Pancreas (tissue), 10 donors: ENCODE results near the gene APPL2. TPM values are rescaled to one million over a fixed set of nuclear protein-coding genes. Genes with fewer than 3 reads are reported as not detected.

ENCODE experiments used
- ATAC-seq, 4 donors: fragments of 200-7000 bp; cut with Tn5 transposase; one replicate each; pipeline versions ENCODE4 v1.8.0 to v1.9.1; 2020; ENCODE audit warnings: mild to moderate bottlenecking in 4 of 4, moderate library complexity in 4 of 4
- DNase-seq, 6 donors: peaks; one replicate each; pipeline ENCODE4 v3.0.0-alpha.2; 2020
- FAIRE-seq: peaks from 2 replicates; lab custom pipeline; 2012; peaks lifted over from hg19 to GRCh38; lab: Jason Lieb, UNC
- H3K27ac ChIP-seq, 4 donors: fragments of 200-600 bp; sonication (generic); 1 replicate in 3 of 4; 2 replicates in 1 of 4; pipeline versions ENCODE4 v1.5.0 to v1.8.0; 2020
- H3K27me3 ChIP-seq, 4 donors: fragments of 200-600 bp; one replicate each; pipeline ENCODE4 v1.8.0; 2021
- H3K36me3 ChIP-seq, 3 donors: fragments of 200-600 bp; sonication (generic) in 1 of 3; one replicate each; pipeline versions ENCODE4 v1.5.0 to v1.8.0; 2020 to 2021
- H3K4me1 ChIP-seq, 3 donors: fragments of 200-600 bp; one replicate each; pipeline ENCODE4 v1.8.0; 2021
- H3K4me3 ChIP-seq, 4 donors: fragments of 200-600 bp; sonication (generic) in 2 of 4; one replicate each; pipeline versions ENCODE4 v1.5.0 to v1.8.0; 2020 to 2021
- H3K9me3 ChIP-seq, 4 donors: fragments of 200-600 bp; one replicate each; pipeline ENCODE4 v1.8.0; 2021
- CTCF ChIP-seq, 4 donors: fragments of 200-600 bp; sonication (generic) in 3 of 4; IDR thresholded peaks; one replicate each; pipeline versions ENCODE4 v1.5.0 to v1.8.0; 2021; ENCODE audit warnings: antibody characterized with exemption in 4 of 4
- WGBS, 2 donors: extraction: QIAGEN DNeasy Blood & Tissue Kit; methylation state at CpG; one replicate each; pipeline ENCODE4 v1.1.7; 2013; 5-methylcytosine and 5-hydroxymethylcytosine counted together
- intact Hi-C, 3 donors: fragments of 100-400 bp; cut with DNase I; formaldehyde crosslinking; loops; one replicate each; pipeline versions ENCODE4 v1.11.1 to v1.14.2; 2022
- polyA plus RNA-seq, 2 donors: library from polyadenylated mRNA; stranded (reverse); fragments of 200-250 nt; gene quantifications; one replicate each; pipeline ENCODE4 v1.2.3, GENCODE V29; 2013
- total RNA-seq, 6 donors: library from RNA; stranded (reverse); fragmentation: NEBNext Ultra II Directional in 4 of 6; extraction: Animal tissue kit (Norgen Biotek cat#: 25700) in 4 of 6; gene quantifications; one replicate each; pipeline versions ENCODE4 v1.2.1 to v1.2.4, GENCODE V29; 2021 to 2023
- donor health status: healthy with polysubstance abuse.
- donor health status: DM: no; HTN: no; CAD: no; lungs with moderate emphysema.
- donor health status: DM: no; HTN: no; CAD: no.
- donor health status: control.
- donor health status: control.
- donor health status: Bipolar disorder and iron deficiency.
- donor health status: DM: yes; HTN: yes; CAD: no.
- donor health status: DM: no; HTN: no; CAD: no.
- donor health status: DM: no; HTN: no; CAD: no.
- donor health status: DM: yes; HTN: yes; CAD: no.

APPL2 gene
- total and polyA plus RNA-seq, 8 donors: 9.7 to 33.4 (median 19.0) TPM

- FAIRE-seq (no peak), ATAC-seq (no peak), DNase-seq (no peak)
- H3K27me3 ChIP-seq: no peaks in the 10 kb centered on the region
- 69 to 72% methylated on average over 6 of the region's 6 CpGs for WGBS, 2 donors
- H3K27ac ChIP-seq: no peak overlapping the region
- intact Hi-C loops: no loop called here
- no peak for TF ChIP-seq CTCF (IDR thresholded peaks at IDR 0.05)
- H3K36me3 ChIP-seq: peaks cover 0 to 27% (median 6%) of the 10 kb centered on the region in 3 donors
- no peaks in the 10 kb centered on the region for H3K9me3 ChIP-seq
- no peak overlapping the region for H3K4me3 ChIP-seq
- peaks cover 0 to 11% (median 0%) of the 10 kb centered on the region in 3 donors for H3K4me1 ChIP-seq
Observed at GRCh38 chr12:105171691-105172436, 64.1 kb downstream of the APPL2 start.

- no peak for TF ChIP-seq CTCF (IDR thresholded peaks at IDR 0.05)
- WGBS, 2 donors: 90 to 93% methylated on average over 3 of the region's 3 CpGs
- ATAC-seq: no peak
Observed at GRCh38 chr12:105170139-105170538, 65.8 kb downstream of the APPL2 start.

GRCh38 chr12:105168006-105168405 lies 68.0 kb downstream of the APPL2 start:
- no peak for ATAC-seq
- no peak for FAIRE-seq
- H3K36me3 ChIP-seq: peaks cover 0 to 38% (median 10%) of the 10 kb centered on the region in 3 donors
- no peak for DNase-seq
- intact Hi-C loops: no loop called here
- H3K27me3 ChIP-seq: no peaks in the 10 kb centered on the region
- TF ChIP-seq CTCF (IDR thresholded peaks at IDR 0.05): no peak
- peaks cover 0 to 11% (median 0%) of the 10 kb centered on the region in 3 donors for H3K4me1 ChIP-seq
- H3K27ac ChIP-seq: no peak overlapping the region
- H3K9me3 ChIP-seq: no peaks in the 10 kb centered on the region
- no peak overlapping the region for H3K4me3 ChIP-seq

More at GRCh38 chr12:105170139-105170538, 65.8 kb downstream of the APPL2 start:
- Histone ChIP-seq H3K4me1 (peaks cover 0 to 11% (median 0%) of the 10 kb centered on the region in 3 donors), H3K4me3 (no peak overlapping the region), H3K27ac (no peak overlapping the region), H3K9me3 (no peaks in the 10 kb centered on the region), H3K27me3 (no peaks in the 10 kb centered on the region), H3K36me3 (peaks cover 0 to 32% (median 8%) of the 10 kb centered on the region in 3 donors)
- no peak for DNase-seq
- FAIRE-seq: no peak
- intact Hi-C loops: no loop called here

GRCh38 chr12:105167346-105167745 lies 68.6 kb downstream of the APPL2 start:
- ATAC-seq (no peak), DNase-seq (no peak), FAIRE-seq (no peak)
- Histone ChIP-seq H3K27me3 (no peaks in the 10 kb centered on the region), H3K9me3 (no peaks in the 10 kb centered on the region), H3K4me1 (peaks cover 0 to 11% (median 0%) of the 10 kb centered on the region in 3 donors), H3K36me3 (peaks cover 0 to 43% (median 13%) of the 10 kb centered on the region in 3 donors), H3K4me3 (no peak overlapping the region), H3K27ac (no peak overlapping the region)
- intact Hi-C loops: no loop called here
- no peak for TF ChIP-seq CTCF (IDR thresholded peaks at IDR 0.05)

GRCh38 chr12:105166736-105167135 lies 69.2 kb downstream of the APPL2 start:
- no peak for TF ChIP-seq CTCF (IDR thresholded peaks at IDR 0.05)
- Histone ChIP-seq H3K9me3 (no peaks in the 10 kb centered on the region), H3K27ac (no peak overlapping the region), H3K36me3 (peaks cover 0 to 43% (median 13%) of the 10 kb centered on the region in 3 donors), H3K4me3 (no peak overlapping the region), H3K27me3 (no peaks in the 10 kb centered on the region), H3K4me1 (peaks cover 0 to 11% (median 0%) of the 10 kb centered on the region in 3 donors)
- no peak for FAIRE-seq
- intact Hi-C loops: no loop called here
- no peak for DNase-seq
- 80 to 97% methylated on average over 1 of the region's 1 CpG for WGBS, 2 donors
- ATAC-seq: no peak
